ENCODE results near the gene NAMPT.

DNA sequence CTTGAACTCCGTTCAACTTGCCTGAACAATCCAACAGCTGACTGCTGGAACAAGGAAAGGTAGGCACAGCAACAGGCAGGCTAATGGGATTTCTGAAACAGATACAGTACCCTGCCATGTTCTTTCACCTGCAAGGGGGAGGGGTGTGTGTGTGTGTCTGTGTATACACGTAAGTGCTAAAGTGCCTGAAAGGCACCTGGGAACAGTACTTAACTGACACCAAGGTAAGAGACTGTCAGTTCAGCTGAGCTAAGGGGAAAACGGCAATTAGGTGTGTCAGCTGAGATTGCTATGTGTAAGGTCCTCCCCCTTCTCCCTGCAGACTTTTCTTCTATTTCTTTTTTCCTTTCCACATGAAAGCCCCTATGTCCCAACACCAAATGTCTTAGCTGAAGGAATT, 27.0 kb downstream of the NAMPT start:
- TF ChIP-seq CTCF (IDR thresholded peaks at IDR 0.05) = no peak
- no peak for TF ChIP-seq POLR2A (IDR thresholded peaks at IDR 0.05)
